WI38 (cell line): ENCODE measurements around the gene TCIRG1.

Experiments
- H3K4me3 ChIP-seq: 2 replicates; pipeline ENCODE4 v1.5.1; 2011; ENCODE audit warnings: low read depth, mild to moderate bottlenecking, control low read depth, low read length
- CTCF ChIP-seq: IDR thresholded peaks from 2 replicates; pipeline ENCODE4 v1.5.1; 2012; ENCODE audit warnings: low read depth, mild to moderate bottlenecking, control low read depth, low read length

Gene TCIRG1

GRCh38 chr11:68036141-68036716 lies 2.6 kb upstream of the TCIRG1 start:
- no peak for TF ChIP-seq CTCF
- H3K4me3 ChIP-seq = no peak overlapping the region

- no peak overlapping the region for H3K4me3 ChIP-seq
- TF ChIP-seq CTCF = no peak
Observed at GRCh38 chr11:68036717-68037239, 2.0 kb upstream of the TCIRG1 start.

- H3K4me3 ChIP-seq = no peak overlapping the region
Observed at GRCh38 chr11:68037411-68038225, 1.2 kb upstream of the TCIRG1 start.

GRCh38 chr11:68038226-68038717 lies 553 bp upstream of the TCIRG1 start:
- no peak for TF ChIP-seq CTCF
- H3K4me3 ChIP-seq = peak overlapping the region; percentile 68

More at GRCh38 chr11:68037411-68038225, 1.2 kb upstream of the TCIRG1 start:
- no peak for TF ChIP-seq CTCF

GRCh38 chr11:68039526-68040086 lies 781 bp downstream of the TCIRG1 start:
- TF ChIP-seq CTCF = no peak
- H3K4me3 ChIP-seq = peak overlapping the region; percentile 68

- H3K4me3 ChIP-seq = peak overlapping the region; percentile 68
- TF ChIP-seq CTCF = no peak
Observed at GRCh38 chr11:68040101-68040956, 1.5 kb downstream of the TCIRG1 start.
